CD4-positive, alpha-beta T cell treated with Interleukin-6 for 4 hours (primary cell): ENCODE results near the gene ALDH1B1.
"Not testable (repeated sequence)": the region's sequence is repeated elsewhere in the genome, so short reads cannot be mapped to it uniquely, and the experiment has no call there.

Experiments used
- DNase-seq: peaks from one replicate; pipeline ENCODE4 v3.0.0-alpha.2; 2020; ENCODE audit warnings: mixed read lengths

The ALDH1B1 gene

GRCh38 chr9:38362852-38363588 lies 29.5 kb upstream of the ALDH1B1 start:
- peak; percentile 24 for DNase-seq

DNA sequence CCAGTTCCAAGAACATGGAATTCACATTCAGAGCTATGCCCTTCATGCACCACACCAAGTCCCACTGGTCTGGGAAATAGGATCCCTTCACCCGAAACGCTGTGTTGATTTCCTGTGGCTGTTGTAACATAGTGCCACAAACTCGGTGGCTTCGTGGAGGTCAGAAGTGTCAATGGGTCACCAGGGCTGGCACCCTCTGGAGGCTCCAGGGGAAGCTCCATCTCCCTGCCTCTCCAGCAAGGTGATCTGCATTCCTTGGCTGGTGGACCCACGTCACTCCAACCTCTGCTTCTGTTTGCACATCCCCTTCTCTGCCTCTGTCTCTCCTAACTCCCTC lies 28.9 kb upstream of the ALDH1B1 start:
- no peak for DNase-seq

GRCh38 chr9:38367898-38368297 lies 24.6 kb upstream of the ALDH1B1 start:
- DNase-seq: no peak

DNA sequence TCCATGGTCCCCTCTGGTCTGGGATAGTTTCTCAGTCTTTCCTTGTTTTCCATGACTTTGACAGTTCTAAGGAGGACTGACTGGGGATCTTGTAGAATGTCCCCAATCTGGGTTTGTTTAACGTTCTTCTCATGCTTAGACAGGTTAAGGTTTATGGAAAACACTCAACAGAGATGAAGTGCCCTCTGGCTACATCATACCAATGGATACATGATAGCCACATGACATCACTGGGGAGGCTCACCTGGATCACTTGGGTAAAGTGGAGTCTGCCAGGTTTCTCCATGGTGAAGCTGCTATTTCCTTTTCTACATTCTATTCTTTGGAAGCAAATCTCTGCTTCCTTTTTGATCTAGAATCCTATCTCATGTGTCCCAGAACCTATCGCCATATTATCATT lies 23.8 kb upstream of the ALDH1B1 start:
- DNase-seq: no peak

- DNase-seq: no peak
These were observed 22.3 kb upstream of the ALDH1B1 start for GRCh38 chr9:38370176-38370575.

GRCh38 chr9:38371495-38371894 lies 21.0 kb upstream of the ALDH1B1 start:
- DNase-seq: peak; percentile 37

DNA sequence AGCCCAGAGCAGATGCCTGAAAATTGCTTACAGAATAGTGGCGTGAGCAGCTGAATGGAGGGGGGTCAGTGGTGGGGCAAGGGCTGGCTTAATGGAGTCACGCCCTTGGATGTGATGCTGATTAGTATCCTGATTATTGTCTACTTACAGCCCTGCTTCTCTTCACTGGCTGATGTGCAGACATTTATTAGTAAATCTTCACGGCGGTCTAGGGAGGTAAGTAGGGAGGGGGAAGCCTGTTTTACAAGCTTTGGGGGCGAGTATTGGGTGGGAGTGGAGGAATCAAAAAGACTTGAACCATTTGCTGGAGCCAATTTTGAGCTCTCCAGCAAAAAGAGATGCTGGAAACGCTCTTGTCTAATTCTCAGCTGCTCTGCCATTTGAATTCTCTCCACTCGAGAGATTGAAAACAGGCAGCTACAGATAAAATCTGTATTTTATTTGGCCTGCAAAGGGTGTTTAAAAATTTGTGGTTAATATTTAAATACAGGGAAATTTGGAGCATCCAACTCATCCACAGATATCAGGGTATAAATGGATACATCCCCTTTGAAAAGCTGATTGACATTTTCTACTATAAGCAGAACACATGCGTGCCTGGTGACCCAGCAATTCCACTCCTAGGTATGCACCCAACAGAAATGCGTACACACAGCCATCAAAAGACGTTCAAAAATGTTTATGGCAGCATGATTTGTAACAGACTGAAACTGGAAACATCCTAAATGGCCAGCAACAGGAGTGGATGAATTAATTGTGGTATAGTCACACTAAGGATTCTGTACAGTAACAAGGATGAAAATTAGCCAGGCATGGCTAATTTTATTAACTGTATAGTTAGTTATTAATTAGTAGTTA lies 19.5 kb upstream of the ALDH1B1 start:
- no peak for DNase-seq

- no peak for DNase-seq
These were observed 18.8 kb upstream of the ALDH1B1 start for GRCh38 chr9:38373679-38374078.

- DNase-seq: no peak
These were observed 17.5 kb upstream of the ALDH1B1 start for GRCh38 chr9:38374847-38375571.

DNA sequence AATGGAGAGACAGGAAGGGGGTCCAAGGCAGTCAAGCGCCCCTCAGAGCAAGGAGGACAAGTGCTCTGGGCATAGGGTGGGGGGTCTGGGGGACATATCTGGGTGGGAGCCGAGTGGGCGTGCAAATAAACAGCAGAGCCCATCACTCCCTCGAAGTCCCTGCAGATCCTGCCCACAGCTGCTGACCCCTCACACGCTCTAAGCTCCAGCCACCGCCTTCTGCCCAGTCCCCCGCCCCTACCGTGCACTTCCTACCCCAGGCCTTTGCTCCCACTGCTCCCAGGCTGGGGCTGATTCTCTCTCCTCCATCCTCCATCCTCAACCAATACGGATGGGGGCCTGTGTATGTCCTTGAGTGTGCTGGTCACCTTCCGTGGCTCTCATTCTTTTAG lies 16.9 kb upstream of the ALDH1B1 start:
- DNase-seq: no peak

- no peak for DNase-seq
These were observed 16.4 kb upstream of the ALDH1B1 start for GRCh38 chr9:38376021-38376670.

- not testable (repeated sequence) for DNase-seq
These were observed 15.0 kb upstream of the ALDH1B1 start for GRCh38 chr9:38377336-38378083.

DNA sequence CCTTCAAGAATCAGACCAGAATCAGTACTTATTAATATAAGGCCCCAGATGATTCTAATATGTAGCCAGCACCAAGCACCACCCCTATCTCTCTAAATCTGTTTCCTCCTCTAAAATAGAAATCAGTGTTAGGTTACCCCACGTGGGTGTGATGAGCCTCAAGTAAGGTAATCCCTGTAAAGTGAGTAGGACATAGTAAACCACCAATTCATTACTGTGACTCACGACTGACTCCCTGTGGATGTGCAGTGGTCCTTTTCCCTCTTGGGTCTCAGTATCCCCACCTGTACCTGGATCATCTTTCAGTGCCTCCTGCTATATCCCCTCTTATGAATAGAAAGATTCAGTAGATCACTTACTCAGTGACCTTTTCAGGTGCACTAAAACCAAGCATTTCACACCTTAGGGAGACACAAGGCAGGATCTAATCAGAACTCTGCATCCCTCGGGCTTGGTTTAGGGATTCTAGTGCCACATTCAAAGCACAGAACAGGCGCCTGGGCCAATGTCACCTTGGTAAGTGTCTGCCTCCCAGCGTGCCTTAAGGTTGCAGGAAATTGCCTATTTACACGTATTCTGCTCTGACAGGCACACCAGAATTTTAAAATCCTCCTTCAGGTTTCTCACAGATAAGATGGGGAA lies 12.2 kb upstream of the ALDH1B1 start:
- no peak for DNase-seq

GRCh38 chr9:38380872-38381534 lies 11.5 kb upstream of the ALDH1B1 start:
- DNase-seq: no peak

- no peak for DNase-seq
These were observed 10.4 kb upstream of the ALDH1B1 start for GRCh38 chr9:38382141-38382540.

DNA sequence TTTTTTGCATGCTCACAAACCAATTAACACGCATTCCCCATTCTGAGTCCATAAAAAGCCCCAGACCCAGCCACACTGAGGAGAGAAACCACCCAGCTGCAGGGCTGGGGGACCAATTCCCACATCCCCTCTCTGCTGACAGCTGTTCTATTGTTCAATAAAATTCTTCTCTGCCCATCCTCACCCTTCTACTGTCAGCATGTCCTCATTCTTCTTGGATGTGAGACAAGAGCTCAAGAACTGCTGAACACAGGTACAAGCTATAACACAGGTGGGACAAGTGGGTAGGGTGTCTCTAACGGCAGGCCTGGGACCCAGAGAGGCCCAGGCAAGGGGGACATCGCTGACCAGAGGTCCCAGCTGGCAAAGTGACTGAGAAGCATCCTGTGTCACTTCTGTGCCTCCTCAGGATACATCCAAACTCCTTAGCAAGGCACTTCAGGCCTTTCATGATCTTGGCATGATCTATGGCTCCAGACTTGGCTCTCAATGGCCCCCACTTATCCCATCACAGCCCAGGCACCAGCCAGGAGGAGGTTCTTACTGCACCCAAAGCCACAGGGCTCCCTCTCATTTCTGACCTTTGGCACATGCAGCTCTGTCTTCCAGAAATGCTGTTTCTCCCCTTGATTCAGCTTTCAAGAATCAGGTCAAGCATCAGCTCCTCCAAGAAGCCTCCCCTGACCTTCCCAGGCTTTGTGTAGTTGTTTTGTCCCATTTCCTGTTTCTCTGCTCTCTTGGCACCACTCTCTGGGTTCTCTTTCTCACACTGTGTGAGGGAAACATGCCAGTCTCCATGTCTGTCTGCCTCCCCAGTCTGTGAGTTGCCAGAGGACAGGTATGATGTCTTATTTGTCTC lies 7.3 kb upstream of the ALDH1B1 start:
- no peak for DNase-seq

- DNase-seq: no peak
These were observed 6.6 kb upstream of the ALDH1B1 start for GRCh38 chr9:38385896-38386295.

DNA sequence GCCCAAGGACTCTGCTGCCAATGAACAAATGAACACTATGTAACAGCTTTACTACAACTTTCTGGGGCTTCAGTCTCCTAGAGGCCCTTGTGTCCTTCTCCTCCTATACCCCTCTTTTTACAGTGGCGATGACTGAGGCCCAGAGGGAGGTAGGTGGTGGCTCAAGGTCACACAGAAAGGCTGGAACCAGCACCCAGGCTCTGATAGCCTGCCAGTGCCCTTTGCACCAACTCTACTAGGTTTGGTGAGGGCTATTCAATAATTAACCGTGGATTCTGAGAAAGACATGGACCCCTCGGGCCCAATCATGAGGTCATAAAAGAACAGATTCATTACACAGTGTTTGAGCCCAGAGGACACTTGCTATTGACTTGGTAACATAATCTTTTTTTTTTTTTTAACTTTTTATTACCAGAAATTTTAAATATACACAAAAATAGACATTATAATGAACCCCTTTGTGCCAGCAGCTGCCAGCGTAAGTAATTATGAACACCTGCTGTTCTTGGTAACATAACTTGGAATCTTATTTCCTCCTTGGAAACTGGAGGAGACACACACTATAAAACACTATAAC lies 6.1 kb upstream of the ALDH1B1 start:
- no peak for DNase-seq

- no peak for DNase-seq
These were observed 5.4 kb upstream of the ALDH1B1 start for GRCh38 chr9:38387066-38387465.

DNA sequence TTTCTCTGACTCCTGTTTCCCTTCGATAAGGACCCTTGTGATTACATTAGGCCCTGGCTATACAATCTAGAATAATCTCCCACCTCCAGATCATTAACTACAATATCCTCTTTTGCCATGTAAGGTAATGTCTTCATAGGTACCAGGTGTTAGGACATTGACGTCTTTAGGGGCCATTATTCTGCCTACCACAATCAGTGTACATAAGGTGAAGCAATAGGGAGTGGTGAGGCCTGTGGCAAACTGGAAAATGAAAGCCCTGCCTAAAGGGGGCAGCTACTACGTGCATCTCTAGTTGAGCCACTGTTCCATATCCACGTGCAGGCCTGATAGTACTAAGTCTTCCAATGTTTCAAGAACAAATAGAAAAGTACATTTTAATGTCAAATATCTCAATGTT lies 4.8 kb upstream of the ALDH1B1 start:
- DNase-seq: no peak
